Mesendoderm (in vitro differentiated cells): ENCODE results near the gene USP47.

ENCODE experiments used
- DNase-seq: peaks from one replicate; pipeline ENCODE4 v3.0.0; 2013
- H2AK5ac ChIP-seq: 2 replicates; pipeline ENCODE4 v1.6.1; 2013; ENCODE audit warnings: low read length, inconsistent platforms
- H2BK120ac ChIP-seq: 2 replicates; pipeline ENCODE4 v1.6.1; 2013; ENCODE audit warnings: low read depth, mild to moderate bottlenecking, low read length, moderate library complexity, mixed read lengths
- H2BK15ac ChIP-seq: replicated peaks from 2 replicates; pipeline ENCODE4 v1.6.1; 2013; ENCODE audit warnings: low read depth, mild to moderate bottlenecking, moderate library complexity
- H2BK5ac ChIP-seq: 2 replicates; pipeline ENCODE4 v1.6.1; 2013; ENCODE audit warnings: low read length, inconsistent platforms
- H3K18ac ChIP-seq: 2 replicates; pipeline ENCODE4 v1.6.1; 2013; ENCODE audit warnings: mild to moderate bottlenecking, low read length, mixed read lengths
- H3K23ac ChIP-seq: one replicate; pipeline ENCODE4 v1.6.1; 2013; ENCODE audit warnings: low read length
- H3K27ac ChIP-seq: 2 replicates; pipeline ENCODE4 v1.5.1; 2013; ENCODE audit warnings: low read depth, mild to moderate bottlenecking, inconsistent platforms, low read length, moderate library complexity
- H3K27me3 ChIP-seq: 2 replicates; pipeline ENCODE4 v1.6.1; 2013; ENCODE audit warnings: low read length, control low read depth, mild to moderate bottlenecking, inconsistent platforms; ENCODE audit not compliant: insufficient read depth, poor library complexity
- H3K36me3 ChIP-seq: 2 replicates; pipeline ENCODE4 v1.6.1; 2013; ENCODE audit warnings: low read length, inconsistent platforms; ENCODE audit not compliant: control insufficient read depth, insufficient read depth
- H3K4ac ChIP-seq: one replicate; pipeline ENCODE4 v1.6.1; 2013; ENCODE audit warnings: low read depth, mild to moderate bottlenecking, low read length, moderate library complexity
- H3K4me1 ChIP-seq: 2 replicates; pipeline ENCODE4 v1.6.1; 2013; ENCODE audit warnings: low read depth, low read length, inconsistent platforms; ENCODE audit not compliant: control insufficient read depth
- H3K4me2 ChIP-seq: 2 replicates; pipeline ENCODE4 v1.6.1; 2013; ENCODE audit warnings: low read length
- H3K4me3 ChIP-seq: 2 replicates; pipeline ENCODE4 v1.5.1; 2013; ENCODE audit warnings: mild to moderate bottlenecking, low read length
- H3K56ac ChIP-seq: one replicate; pipeline ENCODE4 v1.6.1; 2013; ENCODE audit warnings: low read length
- H3K79me1 ChIP-seq: 2 replicates; pipeline ENCODE4 v1.6.1; 2013; ENCODE audit warnings: low read length, inconsistent platforms
- H3K79me2 ChIP-seq: 2 replicates; pipeline ENCODE4 v1.6.1; 2013; ENCODE audit warnings: mild to moderate bottlenecking, low read length; ENCODE audit not compliant: control insufficient read depth, insufficient read depth
- H3K9ac ChIP-seq: 2 replicates; pipeline ENCODE4 v1.6.1; 2013; ENCODE audit warnings: low read length, inconsistent platforms
- H4K5ac ChIP-seq: one replicate; pipeline ENCODE4 v1.6.1; 2013; ENCODE audit warnings: low read length
- H4K8ac ChIP-seq: one replicate; pipeline ENCODE4 v1.6.1; 2013; ENCODE audit warnings: low read depth, mild to moderate bottlenecking, control low read depth, low read length, moderate library complexity
- WGBS: extraction: QIAGEN DNeasy Blood & Tissue Kit; methylation state at CpG from one replicate; pipeline ENCODE4 v1.1.7; 2013; ENCODE audit warnings: low lambda C conversion rate, missing lambda C conversion rate; ENCODE audit not compliant: insufficient coverage; ENCODE audit errors: extremely low coverage; 5-methylcytosine and 5-hydroxymethylcytosine counted together

Gene USP47

GRCh38 chr11:11981364-11981763 is 139.6 kb downstream of the USP47 start:
- Histone ChIP-seq H4K5ac (no peak overlapping the region), H3K79me2 (no peaks in the 10 kb centered on the region), H4K8ac (no peak overlapping the region), H3K9ac (no peak overlapping the region), H3K18ac (peak overlapping the region; percentile 28), H3K4ac (no peak overlapping the region), H3K4me1 (peaks cover 25% of the 10 kb centered on the region), H3K23ac (no peak overlapping the region), H3K36me3 (no peaks in the 10 kb centered on the region), H3K27me3 (no peaks in the 10 kb centered on the region), H2BK15ac (no peak overlapping the region), H2AK5ac (no peak overlapping the region), H3K27ac (no peak overlapping the region), H3K4me2 (no peak overlapping the region), H2BK5ac (no peak overlapping the region), H2BK120ac (no peak overlapping the region), H3K79me1 (no peaks in the 10 kb centered on the region), H3K56ac (peak overlapping the region; percentile 11), H3K4me3 (no peak overlapping the region)
- no CpG with 5 or more reads among the region's 5 CpGs for WGBS
- DNase-seq, result no peak

- no peak overlapping the region for H3K9ac ChIP-seq
- H2AK5ac ChIP-seq, result no peak overlapping the region
- H2BK120ac ChIP-seq, result no peak overlapping the region
- H2BK5ac ChIP-seq, result no peak overlapping the region
- H3K4me3 ChIP-seq, result no peak overlapping the region
- H3K27me3 ChIP-seq, result no peaks in the 10 kb centered on the region
- no peak overlapping the region for H3K56ac ChIP-seq
- H3K4me1 ChIP-seq, result peaks cover 27% of the 10 kb centered on the region
- no peak overlapping the region for H3K23ac ChIP-seq
- no peak overlapping the region for H3K4me2 ChIP-seq
- H2BK15ac ChIP-seq, result no peak overlapping the region
- peak overlapping the region; percentile 28 for H3K18ac ChIP-seq
- no peak overlapping the region for H4K5ac ChIP-seq
- H3K79me2 ChIP-seq, result no peaks in the 10 kb centered on the region
- no peak overlapping the region for H3K4ac ChIP-seq
- no peaks in the 10 kb centered on the region for H3K36me3 ChIP-seq
- H4K8ac ChIP-seq, result no peak overlapping the region
- H3K27ac ChIP-seq, result no peak overlapping the region
- H3K79me1 ChIP-seq, result no peaks in the 10 kb centered on the region
- no peak for DNase-seq
- no CpG with 5 or more reads among the region's 6 CpGs for WGBS
These were observed 140.1 kb downstream of the USP47 start for GRCh38 chr11:11981840-11982239.

- Histone ChIP-seq H3K4me3 (no peak overlapping the region), H3K9ac (no peak overlapping the region), H3K79me2 (no peaks in the 10 kb centered on the region), H3K4me2 (no peak overlapping the region), H4K5ac (no peak overlapping the region), H2BK15ac (no peak overlapping the region), H3K79me1 (no peaks in the 10 kb centered on the region), H4K8ac (no peak overlapping the region), H2BK120ac (no peak overlapping the region), H3K4me1 (peaks cover 29% of the 10 kb centered on the region), H3K56ac (no peak overlapping the region), H3K18ac (no peak overlapping the region), H3K27ac (no peak overlapping the region), H3K23ac (no peak overlapping the region), H2BK5ac (no peak overlapping the region), H3K36me3 (no peaks in the 10 kb centered on the region), H3K27me3 (no peaks in the 10 kb centered on the region), H3K4ac (no peak overlapping the region), H2AK5ac (no peak overlapping the region)
- no CpG with 5 or more reads among the region's 10 CpGs for WGBS
- DNase-seq, result no peak
These were observed 140.7 kb downstream of the USP47 start for GRCh38 chr11:11982461-11982860.

- Histone ChIP-seq H3K79me1 (no peaks in the 10 kb centered on the region), H3K4me2 (no peak overlapping the region), H4K8ac (no peak overlapping the region), H2AK5ac (no peak overlapping the region), H3K79me2 (no peaks in the 10 kb centered on the region), H3K23ac (no peak overlapping the region), H3K4me3 (no peak overlapping the region), H4K5ac (no peak overlapping the region), H3K36me3 (no peaks in the 10 kb centered on the region), H3K4ac (no peak overlapping the region), H3K18ac (no peak overlapping the region), H3K9ac (no peak overlapping the region), H3K27ac (no peak overlapping the region), H2BK120ac (no peak overlapping the region), H2BK15ac (no peak overlapping the region), H3K27me3 (no peaks in the 10 kb centered on the region), H2BK5ac (no peak overlapping the region), H3K4me1 (peaks cover 29% of the 10 kb centered on the region), H3K56ac (no peak overlapping the region)
- DNase-seq, result no peak
- no CpG with 5 or more reads among the region's 2 CpGs for WGBS
These were observed 141.2 kb downstream of the USP47 start for GRCh38 chr11:11982975-11983374.

- no CpG with 5 or more reads among the region's 5 CpGs for WGBS
- no peak overlapping the region for H2BK5ac ChIP-seq
- no peak overlapping the region for H3K4ac ChIP-seq
- no peak overlapping the region for H3K18ac ChIP-seq
- peaks cover 33% of the 10 kb centered on the region for H3K4me1 ChIP-seq
- H2AK5ac ChIP-seq, result peak overlapping the region; percentile 52
- no peaks in the 10 kb centered on the region for H3K36me3 ChIP-seq
- no peak overlapping the region for H2BK120ac ChIP-seq
- H4K5ac ChIP-seq, result no peak overlapping the region
- H3K79me1 ChIP-seq, result no peaks in the 10 kb centered on the region
- no peak overlapping the region for H3K9ac ChIP-seq
- no peak overlapping the region for H3K4me3 ChIP-seq
- H3K4me2 ChIP-seq, result no peak overlapping the region
- no peak overlapping the region for H2BK15ac ChIP-seq
- no peak overlapping the region for H3K23ac ChIP-seq
- H3K56ac ChIP-seq, result no peak overlapping the region
- no peaks in the 10 kb centered on the region for H3K79me2 ChIP-seq
- no peak for DNase-seq
- H3K27me3 ChIP-seq, result no peaks in the 10 kb centered on the region
- no peak overlapping the region for H4K8ac ChIP-seq
- no peak overlapping the region for H3K27ac ChIP-seq
These were observed 141.7 kb downstream of the USP47 start for GRCh38 chr11:11983427-11983826.

GRCh38 chr11:11984563-11984962 is 142.8 kb downstream of the USP47 start:
- H3K18ac ChIP-seq, result peak overlapping the region; percentile 71
- no peak overlapping the region for H3K4me3 ChIP-seq
- H2AK5ac ChIP-seq, result no peak overlapping the region
- H3K4ac ChIP-seq, result no peak overlapping the region
- H3K36me3 ChIP-seq, result no peaks in the 10 kb centered on the region
- no peak overlapping the region for H3K9ac ChIP-seq
- DNase-seq, result no peak
- no peaks in the 10 kb centered on the region for H3K79me2 ChIP-seq
- peak overlapping the region; percentile 86 for H3K27ac ChIP-seq
- H3K4me1 ChIP-seq, result peaks cover 31% of the 10 kb centered on the region
- H2BK5ac ChIP-seq, result peak overlapping the region; percentile 41
- peak overlapping the region; percentile 53 for H3K56ac ChIP-seq
- no peak overlapping the region for H4K5ac ChIP-seq
- no peak overlapping the region for H4K8ac ChIP-seq
- H3K27me3 ChIP-seq, result no peaks in the 10 kb centered on the region
- no peak overlapping the region for H2BK15ac ChIP-seq
- H3K4me2 ChIP-seq, result no peak overlapping the region
- no peaks in the 10 kb centered on the region for H3K79me1 ChIP-seq
- WGBS, result no CpG with 5 or more reads among the region's 5 CpGs
- no peak overlapping the region for H3K23ac ChIP-seq
- H2BK120ac ChIP-seq, result no peak overlapping the region
